Activated CD4-positive, alpha-beta T cell treated with anti-CD3 and anti-CD28 coated beads, Interleukin-2, amount 50 U/mL, for 4 hours (primary cell): ENCODE measurements around the gene MKLN1.
"Not testable (repeated sequence)": the region's sequence is repeated elsewhere in the genome, so short reads cannot be mapped to it uniquely, and the experiment has no call there.

Experiments
- DNase-seq, 2 experiments: peaks; one replicate each; pipeline ENCODE4 v3.0.0-alpha.2; 2020

The MKLN1 gene

DNA sequence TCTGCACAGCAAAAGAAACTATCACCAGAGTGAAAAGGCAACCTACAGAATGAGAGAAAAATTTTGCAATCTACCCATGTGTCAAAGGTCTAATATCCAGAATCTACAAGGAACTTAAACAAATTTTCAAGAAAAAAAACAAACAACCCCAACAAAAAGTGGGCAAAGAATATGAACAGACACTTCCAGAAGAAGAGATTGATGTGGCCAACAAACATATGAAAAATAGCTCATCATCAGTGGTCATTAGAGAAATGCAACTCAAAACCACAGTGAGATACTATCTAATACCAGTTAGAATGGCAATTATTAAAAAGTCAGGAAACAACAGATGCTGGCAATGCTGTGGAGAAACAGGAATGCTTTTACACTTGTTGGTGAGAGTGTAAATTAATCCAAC is 7.1 kb upstream of the MKLN1 start:
- DNase-seq: no peak

GRCh38 chr7:131321656-131322055 is 6.0 kb upstream of the MKLN1 start:
- DNase-seq: no peak

- DNase-seq: no peak
These were observed 5.6 kb upstream of the MKLN1 start for GRCh38 chr7:131322061-131322460.

DNA sequence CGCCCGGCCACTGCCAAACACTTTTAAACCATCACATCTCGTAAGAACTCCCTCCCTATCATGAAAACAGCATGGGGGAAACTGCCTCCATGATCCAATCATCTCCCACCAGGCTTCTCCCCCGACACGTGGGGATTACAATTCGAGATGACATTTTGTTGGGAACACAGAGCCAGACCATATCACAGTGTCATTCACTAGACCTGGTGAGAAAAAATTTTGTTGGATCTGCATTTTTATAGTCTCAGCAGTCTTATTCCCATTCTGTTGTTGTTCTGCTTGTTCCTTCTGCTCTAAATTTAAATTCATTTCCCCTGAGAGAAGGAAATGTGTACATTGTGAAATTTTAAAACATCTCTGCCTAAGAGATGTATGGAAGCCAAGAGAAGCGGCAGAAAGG is 4.8 kb upstream of the MKLN1 start:
- DNase-seq: no peak

DNA sequence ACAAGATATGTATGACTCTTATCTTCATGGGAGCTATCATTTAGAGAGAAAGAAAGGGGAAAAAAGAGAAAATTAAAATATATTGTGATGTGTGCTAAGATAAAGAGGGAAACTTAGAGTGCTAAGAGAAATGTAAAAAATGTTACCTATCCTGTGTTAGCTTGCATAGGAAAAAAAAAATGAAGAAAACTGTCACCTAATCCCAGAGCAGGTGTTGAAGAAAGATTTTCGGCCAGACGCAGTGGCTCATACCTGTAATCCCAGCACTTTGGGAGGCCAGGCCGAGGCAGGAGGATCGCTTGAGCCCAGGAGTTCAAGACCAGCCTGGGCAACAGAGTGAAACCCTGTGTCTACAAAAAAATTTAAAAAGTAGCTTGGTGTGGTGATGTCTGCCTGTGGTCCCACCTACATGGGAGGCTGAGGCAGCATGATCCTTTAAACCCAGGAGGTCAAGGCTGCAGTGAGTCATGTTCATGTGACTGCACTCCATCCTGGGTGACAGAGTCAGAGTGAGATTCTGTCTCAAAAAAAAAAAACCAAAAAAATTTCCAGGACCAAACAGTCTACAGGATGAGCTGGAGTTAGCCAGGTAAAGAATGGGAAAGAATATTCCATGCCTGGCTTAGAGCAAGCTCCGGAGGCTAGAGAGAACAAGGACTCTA is 2.4 kb upstream of the MKLN1 start:
- DNase-seq: no peak

GRCh38 chr7:131326576-131326975 is 1.1 kb upstream of the MKLN1 start:
- no peak for DNase-seq

DNA sequence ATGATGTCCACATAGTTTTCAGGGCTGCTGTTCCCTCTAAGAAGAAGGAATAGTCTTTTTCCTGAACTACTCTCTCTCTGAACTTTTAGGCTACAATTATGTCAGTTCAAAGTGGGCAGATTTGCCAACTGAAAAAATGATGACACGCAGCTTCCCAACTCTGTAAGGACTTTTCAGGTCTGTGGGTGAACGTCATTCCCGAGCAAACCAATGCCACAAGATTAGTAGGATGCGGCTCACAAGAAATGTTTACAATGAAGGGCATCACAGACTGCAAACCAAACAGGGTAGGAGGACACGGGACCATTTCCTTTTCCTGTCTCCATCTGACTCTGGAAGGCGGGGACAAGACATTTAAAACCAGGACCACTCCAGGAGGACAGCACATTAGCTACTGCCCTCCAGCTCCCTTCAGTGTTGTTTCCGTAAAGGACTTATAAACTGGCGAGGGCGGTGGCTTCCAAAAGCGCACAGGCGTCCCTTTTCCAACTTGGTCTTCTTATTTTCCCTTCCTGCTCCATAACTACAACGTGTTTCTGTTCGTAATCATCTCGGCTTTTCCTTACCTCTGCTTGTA is 539 bp upstream of the MKLN1 start:
- no peak for DNase-seq

DNA sequence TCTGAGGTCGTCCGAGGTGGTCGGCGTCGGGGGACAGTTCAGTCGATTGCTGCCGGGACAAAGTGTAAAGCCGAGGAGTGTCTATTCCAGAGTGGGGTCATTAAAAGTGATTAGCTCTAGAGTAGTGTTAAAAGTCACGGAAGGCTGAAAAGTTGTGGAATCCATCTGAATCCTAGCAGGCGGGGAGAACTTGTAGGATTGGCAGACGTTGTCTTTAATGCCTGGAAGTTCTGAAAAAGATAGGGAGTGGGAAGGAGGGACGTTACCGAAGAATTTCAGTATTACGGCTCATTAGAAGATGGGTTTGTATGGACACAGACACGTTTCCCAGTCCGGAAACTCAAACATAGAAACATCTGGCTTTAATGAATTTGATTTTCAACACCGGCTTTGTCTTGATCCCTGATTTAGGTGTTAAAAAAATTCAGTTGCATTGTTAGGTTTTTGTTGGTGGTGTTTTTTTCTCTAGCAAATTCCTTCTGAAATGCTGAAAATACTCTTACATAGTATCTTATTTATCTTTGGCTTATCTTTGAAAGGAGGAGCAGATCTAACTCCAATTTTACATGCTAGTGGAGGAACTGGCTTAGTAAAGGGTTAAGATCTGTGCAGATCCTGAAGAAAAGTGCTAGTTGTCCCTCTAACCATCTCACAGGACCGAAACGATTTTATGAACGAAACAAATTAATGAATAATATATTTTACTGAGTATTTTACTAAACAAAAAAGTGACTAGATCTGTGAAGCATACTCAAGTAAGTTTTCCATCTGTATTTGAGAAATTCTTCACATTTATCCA is 900 bp downstream of the MKLN1 start:
- DNase-seq: no peak

GRCh38 chr7:131329176-131329570 is 1.5 kb downstream of the MKLN1 start:
- no peak for DNase-seq

- DNase-seq: no peak
These were observed 2.6 kb downstream of the MKLN1 start for GRCh38 chr7:131330299-131330698.

GRCh38 chr7:131331806-131332205 is 4.1 kb downstream of the MKLN1 start:
- no peak for DNase-seq

GRCh38 chr7:131332729-131333128 is 5.1 kb downstream of the MKLN1 start:
- not testable (repeated sequence) for DNase-seq

DNA sequence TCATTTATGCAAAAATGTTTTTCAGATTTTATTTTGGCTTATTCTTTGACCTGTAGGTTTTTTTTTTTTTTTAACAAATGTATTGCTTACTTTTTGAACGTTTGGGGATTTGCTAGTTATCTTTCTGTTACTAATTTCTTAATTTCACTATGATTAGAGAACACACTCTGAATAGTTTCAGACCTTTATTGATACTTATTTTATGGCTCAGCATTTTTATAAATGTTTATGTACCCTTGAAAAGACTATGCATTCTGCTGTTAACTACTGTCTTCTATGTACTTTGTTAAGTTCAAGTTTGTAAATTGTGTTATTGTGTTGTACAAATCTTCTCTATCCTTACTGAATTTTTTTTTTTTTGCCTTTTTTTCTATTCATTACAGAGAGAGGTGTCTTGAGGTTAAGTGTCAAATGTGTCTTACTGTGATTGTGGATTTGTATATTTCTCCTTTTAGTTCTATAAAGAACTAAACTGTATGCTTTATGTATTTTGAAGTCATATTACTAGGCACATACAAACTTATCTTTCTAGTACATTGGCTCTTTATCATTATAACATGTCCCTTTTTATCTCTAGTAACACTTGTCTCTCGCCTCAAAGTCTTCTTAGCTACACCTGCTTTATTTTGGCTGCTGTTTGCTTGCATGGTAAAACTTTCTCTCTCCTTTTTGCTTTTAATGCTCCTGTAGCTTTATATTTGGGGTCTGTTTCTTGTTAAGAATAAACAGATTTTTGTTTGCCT is 8.1 kb downstream of the MKLN1 start:
- DNase-seq: no peak

DNA sequence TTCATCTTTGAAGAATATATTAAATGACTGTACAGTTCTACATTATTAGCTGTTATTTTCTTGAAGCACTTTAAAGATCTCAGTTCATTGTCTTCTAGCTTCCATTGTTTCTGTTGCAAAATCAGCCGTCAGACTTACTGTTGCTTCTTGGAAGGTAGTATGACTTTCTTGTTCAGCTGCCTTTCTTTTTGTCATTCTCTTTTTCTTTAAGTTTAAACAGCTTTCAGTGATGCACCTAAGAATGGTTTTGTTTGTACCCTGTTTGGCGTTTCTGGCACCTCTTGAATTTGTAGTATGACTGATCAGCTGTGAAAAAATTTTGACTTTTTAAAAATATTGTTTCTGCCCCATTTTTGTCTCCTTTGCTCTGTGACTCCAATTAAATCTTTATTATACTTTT is 9.3 kb downstream of the MKLN1 start:
- no peak for DNase-seq

DNA sequence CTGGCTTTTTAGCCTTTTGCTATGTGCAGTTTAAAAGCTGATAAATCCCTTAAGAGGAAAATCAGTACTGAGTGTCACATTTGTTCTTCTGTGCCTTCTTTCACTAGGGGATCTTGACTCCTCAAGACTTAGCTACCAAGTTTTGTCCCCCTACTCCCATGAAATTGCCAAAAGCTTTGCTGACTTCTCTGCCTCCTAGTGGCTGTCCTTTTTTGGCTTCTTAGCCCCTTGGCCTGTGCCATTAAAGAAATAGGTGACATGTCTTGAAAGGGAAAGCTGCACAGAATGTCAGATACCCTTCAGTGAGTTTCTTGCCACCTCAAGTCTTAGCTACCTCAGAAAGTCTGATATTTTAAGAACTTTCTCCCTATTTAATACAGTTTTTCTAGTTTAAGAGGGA is 10.5 kb downstream of the MKLN1 start:
- no peak for DNase-seq

GRCh38 chr7:131338691-131339390 is 11.2 kb downstream of the MKLN1 start:
- no peak for DNase-seq

GRCh38 chr7:131341690-131342089 is 14.0 kb downstream of the MKLN1 start:
- DNase-seq: no peak

DNA sequence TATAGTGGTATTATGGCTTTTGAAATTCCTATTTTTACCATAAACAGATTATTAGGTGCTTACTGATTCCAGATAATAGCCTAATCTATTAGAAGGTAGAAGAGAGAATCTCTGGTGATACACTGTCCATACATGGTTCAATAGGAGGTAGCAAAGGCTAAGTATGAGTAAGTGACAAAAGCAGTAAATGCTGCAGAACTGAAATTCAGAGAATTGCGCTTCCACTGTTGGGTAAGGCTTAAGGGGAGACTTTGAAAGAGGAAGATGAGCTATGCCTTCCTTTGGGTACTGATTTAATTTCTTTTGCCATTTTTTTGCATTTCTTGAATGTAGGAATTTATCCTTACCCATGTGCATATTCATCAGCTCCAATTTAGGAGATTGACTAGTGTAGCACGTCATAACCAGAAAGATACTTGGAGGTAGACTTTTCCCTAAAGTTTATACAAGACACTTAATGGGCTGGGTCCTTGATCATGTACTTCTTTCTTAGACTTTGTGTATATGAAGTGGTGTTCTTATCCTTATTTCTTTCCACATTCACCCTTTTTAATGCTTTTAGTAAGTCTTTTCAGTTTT is 15.3 kb downstream of the MKLN1 start:
- no peak for DNase-seq

DNA sequence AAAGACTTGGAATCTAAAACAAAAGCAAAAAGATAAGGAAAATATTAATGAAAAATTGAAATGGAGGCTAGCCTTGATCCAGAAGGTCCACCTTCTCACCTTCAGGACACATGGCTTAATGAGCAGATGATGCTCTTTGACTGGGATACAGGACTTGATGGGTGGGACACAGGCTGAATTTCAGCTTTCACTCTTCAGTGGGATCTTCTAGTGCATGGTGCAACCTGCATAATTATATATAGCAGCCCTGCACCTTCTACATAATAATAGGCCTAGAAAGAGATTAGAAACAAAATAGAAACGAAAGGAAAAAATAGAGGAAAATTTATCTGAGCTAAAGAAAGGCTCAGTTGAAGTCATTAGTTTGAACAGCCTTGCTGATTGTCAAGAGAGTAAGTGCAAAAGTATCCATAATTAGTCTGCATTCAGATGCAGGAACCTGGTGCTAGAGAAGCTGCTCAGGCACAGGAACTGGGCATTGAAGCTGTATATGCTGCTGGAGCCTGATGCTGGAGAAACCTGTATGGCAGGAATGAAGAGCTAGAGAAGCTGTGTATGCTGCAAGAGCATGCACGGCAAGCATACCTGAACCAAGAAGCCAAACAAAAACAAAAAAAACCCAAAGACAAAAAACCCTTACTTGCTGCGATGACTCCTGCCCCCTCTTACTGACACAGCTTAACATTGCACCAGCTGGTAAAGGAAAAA is 19.4 kb downstream of the MKLN1 start:
- no peak for DNase-seq

- DNase-seq: no peak
These were observed 24.4 kb downstream of the MKLN1 start for GRCh38 chr7:131352032-131352431.

DNA sequence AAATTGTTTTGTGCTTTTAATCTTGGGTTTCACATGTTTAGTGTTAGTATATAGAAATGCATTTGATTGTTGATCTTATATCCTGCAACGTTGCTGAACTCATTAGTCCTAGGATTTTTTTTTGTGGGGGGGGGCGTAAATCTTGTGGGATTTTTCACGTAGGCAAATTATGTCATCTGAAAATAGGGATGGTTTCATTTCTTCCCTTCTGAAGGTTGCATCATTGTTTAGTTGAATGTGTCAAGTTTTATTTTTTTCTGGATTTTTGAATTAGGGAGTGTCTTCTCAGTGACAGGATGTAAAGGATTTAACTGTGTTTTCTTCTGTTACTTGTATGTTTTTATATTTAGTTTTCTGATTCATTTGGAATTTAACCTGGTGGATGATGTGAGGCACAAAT is 26.7 kb downstream of the MKLN1 start:
- no peak for DNase-seq
